ENCODE measurements around the gene THOC5. TPM values are rescaled to one million over a fixed set of nuclear protein-coding genes. Genes with fewer than 3 reads are reported as not detected.

Gene THOC5
- polyA plus RNA-seq, 4 donors, result 20.3 to 27.3 (median 22.5) TPM

DNA sequence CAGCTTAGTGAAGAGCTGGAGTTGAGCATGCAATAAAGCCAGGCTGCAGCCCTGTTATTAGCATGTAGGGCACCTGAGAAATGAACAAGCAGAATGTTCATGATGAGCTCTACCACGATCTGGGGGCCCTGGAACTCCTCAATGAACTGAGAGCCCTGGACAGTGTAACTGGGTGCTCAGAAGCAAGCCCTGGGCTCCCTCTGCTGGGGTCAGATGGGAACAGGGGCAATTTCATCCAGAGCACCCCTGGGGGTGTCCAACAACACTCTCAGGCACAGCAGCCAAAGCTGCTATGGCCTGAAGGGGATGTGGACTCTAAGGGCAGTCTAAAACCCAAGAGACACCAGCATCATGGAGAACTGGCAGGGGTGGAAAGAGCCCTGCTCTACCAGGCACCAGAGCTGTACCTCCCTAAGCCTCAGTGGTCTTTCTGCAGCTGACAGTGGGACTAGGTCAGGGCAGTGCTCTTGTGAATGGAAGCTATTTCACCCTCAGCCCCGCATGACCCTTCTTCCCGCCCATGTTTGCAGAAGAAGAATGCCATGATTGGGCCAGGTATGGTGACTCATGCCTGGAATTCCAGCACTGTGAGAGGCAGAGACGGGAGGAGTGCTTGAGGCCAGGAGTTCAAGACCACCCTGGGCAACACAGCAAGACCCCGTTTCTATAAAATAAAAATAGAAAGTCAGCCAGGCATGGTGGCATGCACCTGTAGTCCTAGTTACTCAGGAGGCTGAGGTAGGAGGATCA lies 28.9 kb downstream of the THOC5 start:
- no peaks in the 10 kb centered on the region for H3K4me1 ChIP-seq (ENCODE audit: control insufficient read depth in 3 of 3, insufficient read depth in 2 of 3, low read depth in 1 of 3, low read length in 2 of 3)
- H3K27ac ChIP-seq (ENCODE audit: low read depth in 1 of 3, low read length in 2 of 3), result no peak overlapping the region
- 52 to 73% (median 58%) methylated on average over 5 of the region's 5 CpGs for WGBS, 3 donors
- no peaks in the 10 kb centered on the region for H3K9me3 ChIP-seq (ENCODE audit: control insufficient read depth in 2 of 2, insufficient read depth in 1 of 2, low read depth in 1 of 2, low read length in 1 of 2)
- no peaks in the 10 kb centered on the region for H3K27me3 ChIP-seq (ENCODE audit: control insufficient read depth in 3 of 3, insufficient read depth in 3 of 3, low read length in 3 of 3)
- no peak overlapping the region for H3K4me3 ChIP-seq (ENCODE audit: low read depth in 1 of 3, low read length in 3 of 3)
- DNase-seq, result peak in 1 of 2 donors; percentile 36
- peaks cover 16 to 66% (median 20%) of the 10 kb centered on the region in 3 donors for H3K36me3 ChIP-seq (ENCODE audit: control insufficient read depth in 3 of 3, insufficient read depth in 2 of 3, low read depth in 1 of 3, low read length in 3 of 3)
- no peak for FAIRE-seq

DNA sequence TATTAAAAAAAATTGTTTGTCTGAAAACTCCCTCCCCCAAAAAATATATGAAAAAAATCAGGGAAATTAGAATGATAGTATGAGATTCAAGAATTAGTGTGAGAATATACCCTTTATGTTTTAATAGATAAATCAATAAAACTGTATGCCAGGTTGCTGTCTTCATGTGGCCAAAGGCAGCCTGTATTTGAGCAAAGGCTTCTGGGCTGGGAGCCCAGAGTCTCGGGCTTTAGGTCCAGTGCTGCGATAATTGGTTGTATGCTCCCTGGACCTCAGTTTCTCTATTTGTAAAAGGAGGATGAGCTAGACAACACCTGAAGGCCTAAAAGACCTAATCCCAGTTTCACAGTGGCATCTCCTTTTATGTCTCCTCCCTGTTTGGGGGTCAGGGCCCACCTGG lies 29.8 kb downstream of the THOC5 start:
- no peak for FAIRE-seq
- DNase-seq, result no peak
- Histone ChIP-seq H3K9me3 (ENCODE audit: control insufficient read depth in 2 of 2, insufficient read depth in 1 of 2, low read depth in 1 of 2, low read length in 1 of 2) (no peaks in the 10 kb centered on the region), H3K4me1 (ENCODE audit: control insufficient read depth in 3 of 3, insufficient read depth in 2 of 3, low read depth in 1 of 3, low read length in 2 of 3) (no peaks in the 10 kb centered on the region), H3K36me3 (ENCODE audit: control insufficient read depth in 3 of 3, insufficient read depth in 2 of 3, low read depth in 1 of 3, low read length in 3 of 3) (peaks cover 19 to 68% (median 20%) of the 10 kb centered on the region in 3 donors), H3K4me3 (ENCODE audit: low read depth in 1 of 3, low read length in 3 of 3) (no peak overlapping the region), H3K27me3 (ENCODE audit: control insufficient read depth in 3 of 3, insufficient read depth in 3 of 3, low read length in 3 of 3) (no peaks in the 10 kb centered on the region), H3K27ac (ENCODE audit: low read depth in 1 of 3, low read length in 2 of 3) (no peak overlapping the region)
- WGBS, 3 donors, result 91 to 98% (median 92%) methylated on average over 2 of the region's 2 CpGs

- H3K9me3 ChIP-seq (ENCODE audit: control insufficient read depth in 2 of 2, insufficient read depth in 1 of 2, low read depth in 1 of 2, low read length in 1 of 2), result no peaks in the 10 kb centered on the region
- H3K4me1 ChIP-seq (ENCODE audit: control insufficient read depth in 3 of 3, insufficient read depth in 2 of 3, low read depth in 1 of 3, low read length in 2 of 3), result no peaks in the 10 kb centered on the region
- no peak for FAIRE-seq
- WGBS, 3 donors, result 95 to 99% (median 97%) methylated on average over 7 of the region's 7 CpGs
- H3K4me3 ChIP-seq (ENCODE audit: low read depth in 1 of 3, low read length in 3 of 3), result no peak overlapping the region
- no peak overlapping the region for H3K27ac ChIP-seq (ENCODE audit: low read depth in 1 of 3, low read length in 2 of 3)
- H3K36me3 ChIP-seq (ENCODE audit: control insufficient read depth in 3 of 3, insufficient read depth in 2 of 3, low read depth in 1 of 3, low read length in 3 of 3), result peaks cover 20 to 77% (median 21%) of the 10 kb centered on the region in 3 donors
- H3K27me3 ChIP-seq (ENCODE audit: control insufficient read depth in 3 of 3, insufficient read depth in 3 of 3, low read length in 3 of 3), result no peaks in the 10 kb centered on the region
- no peak for DNase-seq
These were observed 32.0 kb downstream of the THOC5 start for GRCh38 chr22:29521526-29521925.

DNA sequence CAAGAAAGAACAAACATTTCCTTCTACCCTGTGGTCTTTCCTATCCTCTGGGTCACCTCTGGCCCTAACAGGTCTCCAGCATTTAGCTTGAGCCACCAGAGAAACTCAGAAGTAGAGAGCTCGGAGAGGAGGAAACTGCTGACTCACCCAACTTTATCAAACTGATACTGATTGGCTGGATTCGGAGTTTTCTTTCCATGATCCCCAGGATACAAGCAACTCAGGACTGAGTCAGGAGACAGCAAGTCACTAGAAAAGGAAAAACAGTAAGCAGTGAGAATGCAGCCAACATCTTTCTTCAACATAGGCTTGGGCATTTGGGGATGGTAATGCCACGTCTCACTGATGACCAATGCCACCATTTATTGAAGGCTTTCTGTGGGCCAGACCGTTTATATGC lies 32.7 kb downstream of the THOC5 start:
- no peaks in the 10 kb centered on the region for H3K4me1 ChIP-seq (ENCODE audit: control insufficient read depth in 3 of 3, insufficient read depth in 2 of 3, low read depth in 1 of 3, low read length in 2 of 3)
- H3K36me3 ChIP-seq (ENCODE audit: control insufficient read depth in 3 of 3, insufficient read depth in 2 of 3, low read depth in 1 of 3, low read length in 3 of 3), result peaks cover 17 to 82% (median 24%) of the 10 kb centered on the region in 3 donors
- no peaks in the 10 kb centered on the region for H3K9me3 ChIP-seq (ENCODE audit: control insufficient read depth in 2 of 2, insufficient read depth in 1 of 2, low read depth in 1 of 2, low read length in 1 of 2)
- 79 to 86% (median 82%) methylated on average over 4 of the region's 4 CpGs for WGBS, 3 donors
- FAIRE-seq (no peak), DNase-seq (no peak)
- H3K27me3 ChIP-seq (ENCODE audit: control insufficient read depth in 3 of 3, insufficient read depth in 3 of 3, low read length in 3 of 3), result no peaks in the 10 kb centered on the region
- H3K27ac ChIP-seq (ENCODE audit: low read depth in 1 of 3, low read length in 2 of 3), result no peak overlapping the region
- H3K4me3 ChIP-seq (ENCODE audit: low read depth in 1 of 3, low read length in 3 of 3), result no peak overlapping the region

DNA sequence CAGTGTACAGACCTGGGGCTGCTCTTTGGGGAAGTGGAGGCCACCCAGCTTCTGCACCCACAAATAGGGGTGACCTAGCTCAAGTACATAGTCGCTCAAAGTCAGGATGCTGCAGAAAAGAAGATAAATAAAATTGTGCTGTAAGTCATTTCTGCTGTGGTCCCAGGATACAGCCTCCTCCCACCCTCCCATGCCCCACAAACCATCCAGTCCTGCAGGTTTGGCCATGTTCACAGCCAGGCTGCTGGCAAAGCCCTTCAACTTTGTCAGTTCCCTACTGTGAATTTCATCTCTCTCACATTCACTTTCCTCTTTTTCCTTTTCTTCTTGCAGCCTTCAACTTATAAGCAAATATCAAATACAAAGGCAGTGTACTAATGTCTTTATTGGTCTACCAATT lies 33.6 kb downstream of the THOC5 start:
- WGBS, 3 donors, result 93 to 100% (median 100%) methylated on average over 1 of the region's 1 CpG
- H3K27ac ChIP-seq (ENCODE audit: low read depth in 1 of 3, low read length in 2 of 3), result no peak overlapping the region
- peaks cover 21 to 82% (median 22%) of the 10 kb centered on the region in 3 donors for H3K36me3 ChIP-seq (ENCODE audit: control insufficient read depth in 3 of 3, insufficient read depth in 2 of 3, low read depth in 1 of 3, low read length in 3 of 3)
- H3K4me1 ChIP-seq (ENCODE audit: control insufficient read depth in 3 of 3, insufficient read depth in 2 of 3, low read depth in 1 of 3, low read length in 2 of 3), result no peaks in the 10 kb centered on the region
- H3K4me3 ChIP-seq (ENCODE audit: low read depth in 1 of 3, low read length in 3 of 3), result no peak overlapping the region
- DNase-seq (no peak), FAIRE-seq (no peak)
- H3K27me3 ChIP-seq (ENCODE audit: control insufficient read depth in 3 of 3, insufficient read depth in 3 of 3, low read length in 3 of 3), result no peaks in the 10 kb centered on the region
- H3K9me3 ChIP-seq (ENCODE audit: control insufficient read depth in 2 of 2, insufficient read depth in 1 of 2, low read depth in 1 of 2, low read length in 1 of 2), result no peaks in the 10 kb centered on the region

GRCh38 chr22:29518427-29518826 lies 35.1 kb downstream of the THOC5 start:
- DNase-seq, result no peak
- Histone ChIP-seq H3K27ac (ENCODE audit: low read depth in 1 of 3, low read length in 2 of 3) (no peak overlapping the region), H3K4me1 (ENCODE audit: control insufficient read depth in 3 of 3, insufficient read depth in 2 of 3, low read depth in 1 of 3, low read length in 2 of 3) (no peaks in the 10 kb centered on the region), H3K9me3 (ENCODE audit: control insufficient read depth in 2 of 2, insufficient read depth in 1 of 2, low read depth in 1 of 2, low read length in 1 of 2) (no peaks in the 10 kb centered on the region), H3K36me3 (ENCODE audit: control insufficient read depth in 3 of 3, insufficient read depth in 2 of 3, low read depth in 1 of 3, low read length in 3 of 3) (peaks cover 14 to 81% (median 22%) of the 10 kb centered on the region in 3 donors), H3K27me3 (ENCODE audit: control insufficient read depth in 3 of 3, insufficient read depth in 3 of 3, low read length in 3 of 3) (no peaks in the 10 kb centered on the region), H3K4me3 (ENCODE audit: low read depth in 1 of 3, low read length in 3 of 3) (no peak overlapping the region)
- 94 to 98% (median 95%) methylated on average over 5 of the region's 5 CpGs for WGBS, 3 donors
- FAIRE-seq, result no peak

DNA sequence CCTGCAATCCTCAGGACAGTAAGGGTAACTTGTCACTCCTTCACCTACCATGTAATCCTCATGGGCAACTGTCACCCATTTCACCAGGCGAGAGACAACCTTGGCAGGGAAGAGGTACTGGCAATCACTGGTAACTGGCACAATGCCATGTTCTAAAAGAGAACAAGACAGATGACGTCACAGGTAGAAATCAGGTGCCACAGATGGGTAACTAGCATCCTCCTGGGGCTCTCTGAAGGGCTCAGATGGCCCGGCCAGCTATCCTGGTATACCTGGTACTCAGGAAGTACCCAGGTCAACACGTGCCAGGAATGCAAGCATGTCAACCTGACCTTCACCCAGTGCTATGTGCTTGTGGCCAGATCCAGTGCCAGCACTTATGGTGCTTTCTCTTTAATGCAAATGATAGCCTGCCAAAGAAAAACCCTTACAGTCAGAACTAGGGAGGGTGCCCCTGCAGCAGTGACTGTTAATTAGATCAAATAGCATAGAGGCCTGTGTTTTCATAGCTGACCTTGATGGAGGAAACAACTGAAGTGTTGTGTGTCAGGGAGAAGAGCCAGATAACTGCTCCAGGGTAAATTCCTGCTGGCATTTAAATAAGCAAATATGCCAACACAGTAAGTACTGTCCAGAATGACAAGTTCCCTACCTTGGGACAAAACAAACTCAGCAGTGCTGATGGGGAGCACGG lies 36.2 kb downstream of the THOC5 start:
- H3K27me3 ChIP-seq (ENCODE audit: control insufficient read depth in 3 of 3, insufficient read depth in 3 of 3, low read length in 3 of 3), result no peaks in the 10 kb centered on the region
- H3K36me3 ChIP-seq (ENCODE audit: control insufficient read depth in 3 of 3, insufficient read depth in 2 of 3, low read depth in 1 of 3, low read length in 3 of 3), result peaks cover 14 to 78% (median 22%) of the 10 kb centered on the region in 3 donors
- FAIRE-seq (no peak), DNase-seq (peak in 1 of 2 donors; percentile 2)
- no peak overlapping the region for H3K4me3 ChIP-seq (ENCODE audit: low read depth in 1 of 3, low read length in 3 of 3)
- H3K9me3 ChIP-seq (ENCODE audit: control insufficient read depth in 2 of 2, insufficient read depth in 1 of 2, low read depth in 1 of 2, low read length in 1 of 2), result no peaks in the 10 kb centered on the region
- 62 to 78% (median 75%) methylated on average over 5 of the region's 5 CpGs for WGBS, 3 donors
- H3K27ac ChIP-seq (ENCODE audit: low read depth in 1 of 3, low read length in 2 of 3), result no peak overlapping the region
- H3K4me1 ChIP-seq (ENCODE audit: control insufficient read depth in 3 of 3, insufficient read depth in 2 of 3, low read depth in 1 of 3, low read length in 2 of 3), result no peaks in the 10 kb centered on the region

GRCh38 chr22:29512031-29512430 lies 41.5 kb downstream of the THOC5 start:
- FAIRE-seq (no peak), DNase-seq (no peak)
- Histone ChIP-seq H3K36me3 (ENCODE audit: control insufficient read depth in 3 of 3, insufficient read depth in 2 of 3, low read depth in 1 of 3, low read length in 3 of 3) (peaks cover 15 to 78% (median 37%) of the 10 kb centered on the region in 3 donors), H3K4me3 (ENCODE audit: low read depth in 1 of 3, low read length in 3 of 3) (no peak overlapping the region), H3K9me3 (ENCODE audit: control insufficient read depth in 2 of 2, insufficient read depth in 1 of 2, low read depth in 1 of 2, low read length in 1 of 2) (no peaks in the 10 kb centered on the region), H3K4me1 (ENCODE audit: control insufficient read depth in 3 of 3, insufficient read depth in 2 of 3, low read depth in 1 of 3, low read length in 2 of 3) (no peaks in the 10 kb centered on the region), H3K27ac (ENCODE audit: low read depth in 1 of 3, low read length in 2 of 3) (no peak overlapping the region), H3K27me3 (ENCODE audit: control insufficient read depth in 3 of 3, insufficient read depth in 3 of 3, low read length in 3 of 3) (no peaks in the 10 kb centered on the region)
- WGBS, 3 donors, result 71 to 88% (median 85%) methylated on average over 4 of the region's 4 CpGs

Data from small intestine (tissue), 7 donors.